GM21423 (cell line): ENCODE data around the gene USP47.

ENCODE experiments used
- ATAC-seq: cut with Tn5 transposase; IDR thresholded peaks from one replicate; pipeline ENCODE4 v1.9.1; 2021; ENCODE audit warnings: mild to moderate bottlenecking, moderate library complexity; ENCODE audit not compliant: unreplicated experiment

Gene USP47

GRCh38 chr11:11929920-11930319 lies 88.1 kb downstream of the USP47 start:
- no peak for ATAC-seq

- no peak for ATAC-seq
Observed at GRCh38 chr11:11931461-11932055, 89.8 kb downstream of the USP47 start.

DNA sequence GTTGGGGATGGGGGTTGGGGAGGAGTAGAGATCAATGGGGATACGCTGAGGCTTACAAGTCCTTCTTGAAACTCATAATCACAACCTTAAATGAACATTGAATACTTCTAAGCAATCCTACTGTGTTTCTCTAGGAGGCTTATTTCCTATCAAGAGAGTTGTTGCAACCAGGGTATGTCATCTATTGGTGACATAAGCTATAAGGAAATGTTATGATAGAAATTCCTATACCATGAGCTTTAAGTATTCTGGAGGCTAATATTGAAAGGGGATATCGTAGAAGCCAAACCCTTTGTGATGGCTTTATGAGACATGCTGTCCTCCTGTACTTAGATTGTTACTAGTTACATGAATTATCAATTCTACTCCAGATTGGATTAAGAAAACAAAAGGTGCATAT lies 93.8 kb downstream of the USP47 start:
- ATAC-seq, result no peak

DNA sequence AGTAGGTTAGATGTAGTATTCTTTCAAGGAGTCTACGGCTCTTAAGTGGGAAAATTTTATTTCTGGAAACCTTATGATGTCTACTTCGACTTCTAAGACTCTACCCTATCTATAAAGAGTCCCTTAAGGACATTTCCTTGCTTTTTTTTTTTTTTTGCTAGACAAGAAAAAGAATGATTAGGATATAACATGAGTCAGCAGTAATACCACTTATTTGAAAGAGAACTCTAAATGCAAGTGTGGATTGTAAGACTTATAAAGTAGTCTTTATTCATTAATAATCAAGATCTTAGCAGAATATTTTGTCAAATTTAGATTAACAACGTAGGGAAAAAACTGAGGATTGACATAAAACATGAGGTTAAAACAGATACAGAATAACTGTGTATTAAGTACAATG lies 95.7 kb downstream of the USP47 start:
- no peak for ATAC-seq

DNA sequence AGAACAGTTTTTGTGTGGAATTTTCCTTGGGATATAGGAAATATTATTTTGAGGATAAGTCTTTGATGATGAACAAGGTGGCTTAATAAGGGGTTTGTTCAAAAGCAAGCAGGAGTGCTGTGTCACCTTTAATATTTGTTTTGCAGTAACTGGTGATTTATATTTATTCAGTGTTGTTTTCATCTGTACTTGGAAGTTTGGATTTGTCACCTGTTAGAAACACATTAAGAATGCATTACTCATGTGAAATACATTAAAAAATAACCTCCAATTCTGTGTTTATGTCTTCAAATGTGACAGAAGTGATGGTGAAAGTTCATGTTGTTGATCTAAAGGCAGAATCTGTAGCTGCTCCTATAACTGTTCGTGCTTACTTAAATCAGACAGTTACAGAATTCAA lies 96.2 kb downstream of the USP47 start:
- ATAC-seq, result no peak

DNA sequence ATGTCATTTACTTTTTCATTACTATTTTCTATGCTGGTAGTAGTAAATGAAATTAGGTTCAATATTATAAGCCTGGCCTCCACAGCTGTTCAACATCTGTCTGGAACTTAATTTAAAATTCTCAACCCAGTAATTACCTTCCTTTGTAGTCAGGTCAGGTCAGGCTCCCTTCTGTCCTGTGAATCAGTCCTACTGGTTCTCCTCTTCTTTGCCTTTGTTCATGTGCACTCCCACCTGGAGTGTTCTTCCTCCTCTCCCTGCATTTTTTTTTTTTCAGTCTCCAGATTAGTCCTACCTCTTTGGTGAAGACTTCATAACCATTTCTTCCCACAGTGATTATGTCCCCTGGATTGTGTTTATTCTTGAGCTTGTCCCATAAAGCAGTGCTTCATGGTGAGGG lies 98.8 kb downstream of the USP47 start:
- ATAC-seq, result no peak

DNA sequence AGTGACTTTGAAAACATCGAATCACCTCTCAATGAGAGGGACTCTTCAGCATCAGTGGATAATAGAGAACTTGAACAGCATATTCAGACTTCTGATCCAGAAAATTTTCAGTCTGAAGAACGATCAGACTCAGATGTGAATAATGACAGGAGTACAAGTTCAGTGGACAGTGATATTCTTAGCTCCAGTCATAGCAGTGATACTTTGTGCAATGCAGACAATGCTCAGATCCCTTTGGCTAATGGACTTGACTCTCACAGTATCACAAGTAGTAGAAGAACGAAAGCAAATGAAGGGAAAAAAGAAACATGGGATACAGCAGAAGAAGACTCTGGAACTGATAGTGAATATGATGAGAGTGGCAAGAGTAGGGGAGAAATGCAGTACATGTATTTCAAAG lies 100.9 kb downstream of the USP47 start:
- ATAC-seq, result no peak

- ATAC-seq, result no peak
Observed at GRCh38 chr11:11944444-11944843, 102.7 kb downstream of the USP47 start.

- ATAC-seq, result no peak
Observed at GRCh38 chr11:11946180-11946579, 104.4 kb downstream of the USP47 start.

DNA sequence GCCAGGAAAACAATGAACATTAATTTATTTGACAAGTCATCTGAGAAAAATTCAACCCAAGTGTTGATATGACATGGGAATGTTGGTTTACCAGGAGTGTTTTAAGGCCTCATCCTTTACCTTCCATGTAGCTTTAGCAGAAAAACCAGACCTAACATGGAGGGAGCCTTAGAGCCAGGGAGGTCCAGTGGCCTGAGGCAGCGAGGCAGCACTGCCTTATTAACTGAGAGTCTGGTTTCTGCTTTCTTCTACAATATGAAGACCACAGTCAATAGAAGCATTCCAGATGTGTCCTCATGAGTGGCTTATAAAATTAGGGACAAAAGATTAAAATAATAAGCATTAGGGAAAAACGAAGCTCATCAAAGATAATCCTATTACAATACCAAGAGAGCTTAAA lies 105.1 kb downstream of the USP47 start:
- no peak for ATAC-seq

DNA sequence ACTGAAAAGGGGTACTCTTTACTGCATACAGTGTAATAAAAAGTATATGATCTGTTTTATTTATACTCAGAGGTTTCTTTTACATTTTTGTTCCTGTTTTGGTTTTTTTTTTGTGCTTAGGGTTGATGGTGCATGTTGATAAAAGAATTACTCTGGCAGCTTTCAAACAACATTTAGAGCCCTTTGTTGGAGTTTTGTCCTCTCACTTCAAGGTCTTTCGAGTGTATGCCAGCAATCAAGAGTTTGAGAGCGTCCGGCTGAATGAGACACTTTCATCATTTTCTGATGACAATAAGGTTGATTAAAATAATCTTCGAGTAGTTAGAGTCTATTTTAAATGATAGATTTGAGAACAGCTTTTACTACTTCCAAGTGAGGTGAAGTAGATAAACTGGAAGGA lies 106.1 kb downstream of the USP47 start:
- ATAC-seq, result no peak

GRCh38 chr11:11948242-11948947 lies 106.6 kb downstream of the USP47 start:
- ATAC-seq, result no peak

- ATAC-seq, result no peak
Observed at GRCh38 chr11:11949482-11949881, 107.7 kb downstream of the USP47 start.

DNA sequence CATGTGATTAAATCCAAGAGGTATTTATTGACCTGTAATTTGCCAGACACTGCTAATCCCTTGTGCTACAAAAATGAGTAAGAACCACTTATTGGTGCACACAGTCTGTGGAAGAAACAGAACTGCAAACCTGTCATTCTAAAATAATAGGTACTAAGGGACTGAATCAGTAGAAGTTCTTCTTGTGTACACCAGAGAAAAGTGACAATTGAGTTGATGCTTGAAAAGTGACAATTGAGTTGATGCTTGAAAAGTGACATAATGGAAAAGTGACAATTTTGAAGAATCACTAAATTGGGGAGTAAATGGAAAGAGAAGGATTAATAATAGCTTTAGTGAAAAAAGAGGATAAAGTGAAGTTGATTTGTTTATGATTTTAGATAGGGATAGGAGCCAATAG lies 110.3 kb downstream of the USP47 start:
- ATAC-seq, result no peak

DNA sequence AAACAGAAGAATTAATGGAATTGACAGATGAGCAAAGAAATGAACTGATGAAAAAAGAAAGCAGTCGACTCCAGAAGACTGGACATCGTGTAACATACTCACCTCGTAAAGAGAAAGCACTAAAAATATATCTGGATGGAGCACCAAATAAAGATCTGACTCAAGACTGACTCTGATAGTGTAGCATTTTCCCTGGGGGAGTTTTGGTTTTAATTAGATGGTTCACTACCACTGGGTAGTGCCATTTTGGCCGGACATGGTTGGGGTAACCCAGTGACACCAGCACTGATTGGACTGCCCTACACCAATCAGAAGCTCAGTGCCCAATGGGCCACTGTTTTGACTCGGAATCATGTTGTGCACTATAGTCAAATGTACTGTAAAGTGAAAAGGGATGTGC lies 114.2 kb downstream of the USP47 start:
- ATAC-seq, result no peak

- no peak for ATAC-seq
Observed at GRCh38 chr11:11958403-11959231, 116.8 kb downstream of the USP47 start.

GRCh38 chr11:11959601-11960000 lies 117.8 kb downstream of the USP47 start:
- no peak for ATAC-seq

- peak; percentile 51 for ATAC-seq
Observed at GRCh38 chr11:11960687-11961086, 118.9 kb downstream of the USP47 start.

- no peak for ATAC-seq
Observed at GRCh38 chr11:11961399-11962028, 119.7 kb downstream of the USP47 start.

DNA sequence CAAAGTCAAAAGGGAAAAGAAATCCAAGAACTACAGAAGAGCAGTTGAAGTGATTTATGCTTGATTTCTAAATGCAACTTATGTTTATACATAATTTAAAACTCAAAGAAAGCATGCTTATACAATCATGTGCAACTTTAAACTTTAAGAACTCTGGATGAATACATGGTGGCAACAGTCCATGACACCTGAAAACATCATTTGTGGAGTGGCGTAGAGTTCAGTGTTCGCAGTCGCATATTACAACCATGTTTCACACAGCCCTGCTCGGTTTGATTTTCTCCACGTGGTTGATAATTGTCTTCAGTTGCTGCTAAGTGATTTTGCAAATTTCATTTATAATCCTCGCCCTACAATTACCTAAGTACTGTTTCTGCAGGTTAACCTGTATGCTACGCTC lies 121.3 kb downstream of the USP47 start:
- no peak for ATAC-seq
